ENCODE measurements around the gene HPCAL4.

DNA sequence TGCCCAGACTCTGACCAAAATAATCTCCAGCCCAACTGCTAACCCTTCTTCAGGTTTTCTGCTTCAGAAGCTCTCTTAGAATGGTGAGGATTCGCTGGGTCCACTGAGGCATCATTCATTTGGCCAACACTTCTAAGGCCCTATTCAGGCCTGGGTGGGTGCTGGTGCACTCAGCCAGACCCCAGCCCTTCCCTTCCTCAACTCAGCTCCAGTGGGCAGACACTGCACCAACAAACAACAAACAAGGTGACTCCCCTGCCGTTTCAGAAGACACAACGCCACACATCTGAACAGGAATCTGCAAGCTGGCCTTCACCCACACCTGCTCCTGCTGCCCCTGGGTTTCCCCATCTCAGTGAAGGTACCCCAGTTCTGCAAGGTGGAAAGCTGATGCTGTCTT lies 57.8 kb downstream of the HPCAL4 start:
- TF ChIP-seq POLR2A (IDR thresholded peaks at IDR 0.05) (no peak), CTCF (IDR thresholded peaks at IDR 0.05) (no peak)

Measured in vagina (tissue), 2 donors.